PC-3 (cell line): Measurements from ENCODE around the gene VDAC2.

Experiments used
- EZH2 ChIP-seq: fragments of 300-600 bp; sonication (generic); IDR thresholded peaks from one replicate; pipeline ENCODE4 v1.6.1; 2017; ENCODE audit warnings: antibody characterized with exemption, mild to moderate bottlenecking, low read length; ENCODE audit not compliant: unreplicated experiment
- EZH2phosphoT487 ChIP-seq: fragments of 300-600 bp; sonication (generic); IDR thresholded peaks from 2 replicates; pipeline ENCODE4 v1.6.1; 2018; ENCODE audit warnings: mild to moderate bottlenecking, antibody characterized with exemption, low read length, borderline replicate concordance
- TF ChIP-seq, protein P1 (sequence below): fragments of 300-600 bp; sonication (generic); conservative IDR thresholded peaks from 2 replicates; pipeline ENCODE4 v1.5.1; 2017; ENCODE audit warnings: antibody characterized with exemption, low read depth, mild to moderate bottlenecking, low read length

DNA sequence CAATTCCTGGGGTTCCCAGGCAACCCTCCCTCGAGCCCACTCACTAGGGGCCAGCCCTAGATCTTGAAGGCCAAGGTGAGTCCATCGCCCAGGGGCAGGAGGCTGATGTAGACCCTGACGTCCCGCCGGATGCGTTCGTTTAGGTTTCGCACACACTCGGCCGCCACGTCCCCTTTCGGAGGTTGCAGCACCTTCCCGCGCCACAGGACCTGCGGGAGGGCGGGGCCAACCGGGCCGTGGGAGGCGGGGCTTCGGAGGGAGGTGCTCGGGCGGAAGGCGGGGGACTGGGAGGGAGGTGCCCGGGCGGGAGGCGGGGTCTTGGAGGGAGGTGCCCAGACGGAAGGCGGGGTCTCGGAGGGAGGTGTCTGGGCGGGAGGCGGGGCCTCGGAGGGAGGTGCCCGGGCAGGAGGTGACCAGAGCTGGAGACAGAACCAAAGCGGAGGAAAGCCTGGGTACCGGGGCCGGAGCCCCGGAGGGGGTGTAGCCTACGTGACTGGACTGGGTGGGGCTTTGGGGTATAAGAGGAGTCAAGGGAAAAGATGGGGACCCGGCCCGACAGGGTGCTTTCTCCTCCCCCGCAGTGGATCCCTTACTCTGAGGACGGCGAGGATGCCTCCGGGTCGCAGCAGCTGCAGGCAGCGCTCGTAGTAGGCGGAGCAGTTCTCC, 23.6 kb downstream of the VDAC2 start:
- TF ChIP-seq, protein P1, sequence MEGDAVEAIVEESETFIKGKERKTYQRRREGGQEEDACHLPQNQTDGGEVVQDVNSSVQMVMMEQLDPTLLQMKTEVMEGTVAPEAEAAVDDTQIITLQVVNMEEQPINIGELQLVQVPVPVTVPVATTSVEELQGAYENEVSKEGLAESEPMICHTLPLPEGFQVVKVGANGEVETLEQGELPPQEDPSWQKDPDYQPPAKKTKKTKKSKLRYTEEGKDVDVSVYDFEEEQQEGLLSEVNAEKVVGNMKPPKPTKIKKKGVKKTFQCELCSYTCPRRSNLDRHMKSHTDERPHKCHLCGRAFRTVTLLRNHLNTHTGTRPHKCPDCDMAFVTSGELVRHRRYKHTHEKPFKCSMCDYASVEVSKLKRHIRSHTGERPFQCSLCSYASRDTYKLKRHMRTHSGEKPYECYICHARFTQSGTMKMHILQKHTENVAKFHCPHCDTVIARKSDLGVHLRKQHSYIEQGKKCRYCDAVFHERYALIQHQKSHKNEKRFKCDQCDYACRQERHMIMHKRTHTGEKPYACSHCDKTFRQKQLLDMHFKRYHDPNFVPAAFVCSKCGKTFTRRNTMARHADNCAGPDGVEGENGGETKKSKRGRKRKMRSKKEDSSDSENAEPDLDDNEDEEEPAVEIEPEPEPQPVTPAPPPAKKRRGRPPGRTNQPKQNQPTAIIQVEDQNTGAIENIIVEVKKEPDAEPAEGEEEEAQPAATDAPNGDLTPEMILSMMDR, result no peak
- TF ChIP-seq EZH2 (no peak), EZH2phosphoT487 (no peak)
